MM.1S (cell line): ENCODE data around the gene PAM16.

Source experiments
- CTCF ChIP-seq: fragments of 300-600 bp; sonication (generic); IDR thresholded peaks from 2 replicates; pipeline ENCODE4 v1.5.1; 2016; ENCODE audit warnings: antibody characterized with exemption, low read length, mixed read lengths
- EZH2 ChIP-seq: fragments of 300-600 bp; sonication (generic); optimal IDR thresholded peaks from 2 replicates; pipeline ENCODE3; 2017; ENCODE audit warnings: low read depth, mild to moderate bottlenecking, antibody characterized with exemption, low read length, mixed read lengths
- EZH2phosphoT487 ChIP-seq: fragments of 300-600 bp; sonication (generic); IDR thresholded peaks from 2 replicates; pipeline ENCODE4 v1.6.1; 2018; ENCODE audit warnings: antibody characterized with exemption, low read length

- TF ChIP-seq EZH2phosphoT487, result no peak
- TF ChIP-seq CTCF, result no peak
- TF ChIP-seq EZH2, result no peak
Measured at GRCh38 chr16:4351880-4352279, 759 bp upstream of the PAM16 start.
